Measurements from ENCODE around the gene CCRL2.

The CCRL2 gene

DNA sequence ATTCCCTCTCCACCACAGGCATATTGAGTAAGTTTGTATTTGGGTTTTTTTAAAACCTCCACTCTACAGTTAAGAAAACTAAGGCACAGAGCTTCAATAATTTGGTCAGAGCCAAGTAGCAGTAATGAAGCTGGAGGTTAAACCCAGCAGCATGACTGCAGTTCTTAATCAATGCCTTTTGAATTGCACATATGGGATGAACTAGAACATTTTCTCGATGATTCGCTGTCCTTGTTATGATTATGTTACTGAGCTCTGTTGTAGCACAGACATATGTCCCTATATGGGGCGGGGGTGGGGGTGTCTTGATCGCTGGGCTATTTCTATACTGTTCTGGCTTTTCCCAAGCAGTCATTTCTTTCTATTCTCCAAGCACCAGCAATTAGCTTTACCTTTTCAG is 37.9 kb upstream of the CCRL2 start:
- Histone ChIP-seq H3K36me3 (ENCODE audit: insufficient read depth, low read length) (no peaks in the 10 kb centered on the region), H3K4me3 (ENCODE audit: low read depth, low read length) (no peak overlapping the region), H3K27ac (ENCODE audit: low read depth, low read length) (no peak overlapping the region), H2AFZ (ENCODE audit: low read length, unreplicated experiment) (no peak overlapping the region), H3K27me3 (ENCODE audit: insufficient read depth, low read length) (peaks cover 85% of the 10 kb centered on the region), H3K4me1 (ENCODE audit: control insufficient read depth, insufficient read depth, low read length, unreplicated experiment) (no peaks in the 10 kb centered on the region), H3K79me2 (ENCODE audit: control insufficient read depth, insufficient read depth, low read length, unreplicated experiment) (no peaks in the 10 kb centered on the region)

GRCh38 chr3:46369675-46370132 is 37.4 kb upstream of the CCRL2 start:
- Histone ChIP-seq H3K36me3 (ENCODE audit: insufficient read depth, low read length) (no peaks in the 10 kb centered on the region), H2AFZ (ENCODE audit: low read length, unreplicated experiment) (no peak overlapping the region), H3K4me3 (ENCODE audit: low read depth, low read length) (no peak overlapping the region), H3K27ac (ENCODE audit: low read depth, low read length) (no peak overlapping the region), H3K79me2 (ENCODE audit: control insufficient read depth, insufficient read depth, low read length, unreplicated experiment) (no peaks in the 10 kb centered on the region), H3K27me3 (ENCODE audit: insufficient read depth, low read length) (peaks cover 86% of the 10 kb centered on the region), H3K4me1 (ENCODE audit: control insufficient read depth, insufficient read depth, low read length, unreplicated experiment) (no peaks in the 10 kb centered on the region)

- Histone ChIP-seq H3K36me3 (ENCODE audit: insufficient read depth, low read length) (no peaks in the 10 kb centered on the region), H3K4me1 (ENCODE audit: control insufficient read depth, insufficient read depth, low read length, unreplicated experiment) (no peaks in the 10 kb centered on the region), H3K27ac (ENCODE audit: low read depth, low read length) (no peak within 1 kb of the TSS), H2AFZ (ENCODE audit: low read length, unreplicated experiment) (no peak within 1 kb of the TSS), H3K27me3 (ENCODE audit: insufficient read depth, low read length) (peaks cover 87% of the 10 kb centered on the region), H3K79me2 (ENCODE audit: control insufficient read depth, insufficient read depth, low read length, unreplicated experiment) (no peaks in the 10 kb centered on the region), H3K4me3 (ENCODE audit: low read depth, low read length) (no peak within 1 kb of the TSS)
Measured at GRCh38 chr3:46370839-46371518, 36.1 kb upstream of the CCRL2 start, which contains the start of gene CCR5. Gene CCR5, plus strand, starts transcription at chr3:46370946. Its CDS starts 1,957 bp downstream, at chr3:46372903.

- Histone ChIP-seq H3K36me3 (ENCODE audit: insufficient read depth, low read length) (no peaks in the 10 kb centered on the region), H2AFZ (ENCODE audit: low read length, unreplicated experiment) (no peak overlapping the region), H3K27ac (ENCODE audit: low read depth, low read length) (no peak overlapping the region), H3K4me1 (ENCODE audit: control insufficient read depth, insufficient read depth, low read length, unreplicated experiment) (no peaks in the 10 kb centered on the region), H3K4me3 (ENCODE audit: low read depth, low read length) (no peak overlapping the region), H3K27me3 (ENCODE audit: insufficient read depth, low read length) (peaks cover 81% of the 10 kb centered on the region), H3K79me2 (ENCODE audit: control insufficient read depth, insufficient read depth, low read length, unreplicated experiment) (no peaks in the 10 kb centered on the region)
Measured at GRCh38 chr3:46371519-46372340, 35.3 kb upstream of the CCRL2 start.

DNA sequence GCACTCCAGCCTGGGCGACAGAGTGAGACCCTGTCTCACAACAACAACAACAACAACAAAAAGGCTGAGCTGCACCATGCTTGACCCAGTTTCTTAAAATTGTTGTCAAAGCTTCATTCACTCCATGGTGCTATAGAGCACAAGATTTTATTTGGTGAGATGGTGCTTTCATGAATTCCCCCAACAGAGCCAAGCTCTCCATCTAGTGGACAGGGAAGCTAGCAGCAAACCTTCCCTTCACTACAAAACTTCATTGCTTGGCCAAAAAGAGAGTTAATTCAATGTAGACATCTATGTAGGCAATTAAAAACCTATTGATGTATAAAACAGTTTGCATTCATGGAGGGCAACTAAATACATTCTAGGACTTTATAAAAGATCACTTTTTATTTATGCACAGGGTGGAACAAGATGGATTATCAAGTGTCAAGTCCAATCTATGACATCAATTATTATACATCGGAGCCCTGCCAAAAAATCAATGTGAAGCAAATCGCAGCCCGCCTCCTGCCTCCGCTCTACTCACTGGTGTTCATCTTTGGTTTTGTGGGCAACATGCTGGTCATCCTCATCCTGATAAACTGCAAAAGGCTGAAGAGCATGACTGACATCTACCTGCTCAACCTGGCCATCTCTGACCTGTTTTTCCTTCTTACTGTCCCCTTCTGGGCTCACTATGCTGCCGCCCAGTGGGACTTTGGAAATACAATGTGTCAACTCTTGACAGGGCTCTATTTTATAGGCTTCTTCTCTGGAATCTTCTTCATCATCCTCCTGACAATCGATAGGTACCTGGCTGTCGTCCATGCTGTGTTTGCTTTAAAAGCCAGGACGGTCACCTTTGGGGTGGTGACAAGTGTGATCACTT is 34.3 kb upstream of the CCRL2 start:
- Histone ChIP-seq H3K4me3 (ENCODE audit: low read depth, low read length) (no peak overlapping the region), H3K36me3 (ENCODE audit: insufficient read depth, low read length) (no peaks in the 10 kb centered on the region), H3K27me3 (ENCODE audit: insufficient read depth, low read length) (peaks cover 71% of the 10 kb centered on the region), H3K27ac (ENCODE audit: low read depth, low read length) (no peak overlapping the region), H3K79me2 (ENCODE audit: control insufficient read depth, insufficient read depth, low read length, unreplicated experiment) (no peaks in the 10 kb centered on the region), H2AFZ (ENCODE audit: low read length, unreplicated experiment) (no peak overlapping the region), H3K4me1 (ENCODE audit: control insufficient read depth, insufficient read depth, low read length, unreplicated experiment) (no peaks in the 10 kb centered on the region)

GRCh38 chr3:46374755-46375154 is 32.3 kb upstream of the CCRL2 start:
- Histone ChIP-seq H3K27me3 (ENCODE audit: insufficient read depth, low read length) (peaks cover 53% of the 10 kb centered on the region), H3K27ac (ENCODE audit: low read depth, low read length) (no peak overlapping the region), H3K4me3 (ENCODE audit: low read depth, low read length) (no peak overlapping the region), H3K36me3 (ENCODE audit: insufficient read depth, low read length) (no peaks in the 10 kb centered on the region), H2AFZ (ENCODE audit: low read length, unreplicated experiment) (no peak overlapping the region), H3K4me1 (ENCODE audit: control insufficient read depth, insufficient read depth, low read length, unreplicated experiment) (no peaks in the 10 kb centered on the region), H3K79me2 (ENCODE audit: control insufficient read depth, insufficient read depth, low read length, unreplicated experiment) (no peaks in the 10 kb centered on the region)

DNA sequence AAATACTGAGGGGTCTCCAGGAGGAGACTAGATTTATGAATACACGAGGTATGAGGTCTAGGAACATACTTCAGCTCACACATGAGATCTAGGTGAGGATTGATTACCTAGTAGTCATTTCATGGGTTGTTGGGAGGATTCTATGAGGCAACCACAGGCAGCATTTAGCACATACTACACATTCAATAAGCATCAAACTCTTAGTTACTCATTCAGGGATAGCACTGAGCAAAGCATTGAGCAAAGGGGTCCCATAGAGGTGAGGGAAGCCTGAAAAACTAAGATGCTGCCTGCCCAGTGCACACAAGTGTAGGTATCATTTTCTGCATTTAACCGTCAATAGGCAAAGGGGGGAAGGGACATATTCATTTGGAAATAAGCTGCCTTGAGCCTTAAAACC is 31.8 kb upstream of the CCRL2 start:
- no peaks in the 10 kb centered on the region for H3K79me2 ChIP-seq (ENCODE audit: control insufficient read depth, insufficient read depth, low read length, unreplicated experiment)
- H2AFZ ChIP-seq (ENCODE audit: low read length, unreplicated experiment): no peak overlapping the region
- no peaks in the 10 kb centered on the region for H3K36me3 ChIP-seq (ENCODE audit: insufficient read depth, low read length)
- peaks cover 49% of the 10 kb centered on the region for H3K27me3 ChIP-seq (ENCODE audit: insufficient read depth, low read length)
- H3K4me1 ChIP-seq (ENCODE audit: control insufficient read depth, insufficient read depth, low read length, unreplicated experiment): no peaks in the 10 kb centered on the region
- no peak overlapping the region for H3K4me3 ChIP-seq (ENCODE audit: low read depth, low read length)
- H3K27ac ChIP-seq (ENCODE audit: low read depth, low read length): no peak overlapping the region

- H3K4me3 ChIP-seq (ENCODE audit: low read depth, low read length): no peak overlapping the region
- no peaks in the 10 kb centered on the region for H3K79me2 ChIP-seq (ENCODE audit: control insufficient read depth, insufficient read depth, low read length, unreplicated experiment)
- no peaks in the 10 kb centered on the region for H3K36me3 ChIP-seq (ENCODE audit: insufficient read depth, low read length)
- H2AFZ ChIP-seq (ENCODE audit: low read length, unreplicated experiment): no peak overlapping the region
- H3K27ac ChIP-seq (ENCODE audit: low read depth, low read length): no peak overlapping the region
- H3K4me1 ChIP-seq (ENCODE audit: control insufficient read depth, insufficient read depth, low read length, unreplicated experiment): no peaks in the 10 kb centered on the region
- H3K27me3 ChIP-seq (ENCODE audit: insufficient read depth, low read length): peaks cover 43% of the 10 kb centered on the region
Measured at GRCh38 chr3:46375814-46376213, 31.2 kb upstream of the CCRL2 start.

DNA sequence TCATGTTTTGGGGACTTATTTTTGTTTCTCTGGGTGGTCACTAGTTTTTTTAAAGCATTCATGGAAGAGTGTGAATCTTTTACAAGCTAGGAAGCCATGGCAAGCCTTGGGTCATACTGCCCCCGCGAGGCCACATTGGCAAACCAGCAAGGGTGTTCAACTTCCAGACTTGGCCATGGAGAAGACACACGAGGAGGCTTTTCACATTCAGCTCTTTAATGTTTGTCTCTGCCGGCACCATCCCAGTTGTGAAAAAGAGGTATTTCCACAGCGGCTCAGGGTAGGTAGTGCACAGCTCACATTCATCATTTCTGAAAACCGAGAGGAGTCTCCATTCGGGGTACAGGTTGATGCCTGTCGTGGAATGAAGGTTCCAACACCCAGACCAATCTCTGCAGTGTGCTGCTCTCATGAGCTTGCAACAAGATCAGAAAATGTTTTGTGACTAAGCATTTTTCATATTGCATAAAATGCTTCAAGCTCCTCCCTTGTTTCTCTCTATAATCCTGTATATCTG is 28.6 kb upstream of the CCRL2 start:
- H2AFZ ChIP-seq (ENCODE audit: low read length, unreplicated experiment): no peak overlapping the region
- no peak overlapping the region for H3K27ac ChIP-seq (ENCODE audit: low read depth, low read length)
- H3K4me3 ChIP-seq (ENCODE audit: low read depth, low read length): no peak overlapping the region
- H3K27me3 ChIP-seq (ENCODE audit: insufficient read depth, low read length): peaks cover 34% of the 10 kb centered on the region
- no peaks in the 10 kb centered on the region for H3K36me3 ChIP-seq (ENCODE audit: insufficient read depth, low read length)
- no peaks in the 10 kb centered on the region for H3K4me1 ChIP-seq (ENCODE audit: control insufficient read depth, insufficient read depth, low read length, unreplicated experiment)
- no peaks in the 10 kb centered on the region for H3K79me2 ChIP-seq (ENCODE audit: control insufficient read depth, insufficient read depth, low read length, unreplicated experiment)

DNA sequence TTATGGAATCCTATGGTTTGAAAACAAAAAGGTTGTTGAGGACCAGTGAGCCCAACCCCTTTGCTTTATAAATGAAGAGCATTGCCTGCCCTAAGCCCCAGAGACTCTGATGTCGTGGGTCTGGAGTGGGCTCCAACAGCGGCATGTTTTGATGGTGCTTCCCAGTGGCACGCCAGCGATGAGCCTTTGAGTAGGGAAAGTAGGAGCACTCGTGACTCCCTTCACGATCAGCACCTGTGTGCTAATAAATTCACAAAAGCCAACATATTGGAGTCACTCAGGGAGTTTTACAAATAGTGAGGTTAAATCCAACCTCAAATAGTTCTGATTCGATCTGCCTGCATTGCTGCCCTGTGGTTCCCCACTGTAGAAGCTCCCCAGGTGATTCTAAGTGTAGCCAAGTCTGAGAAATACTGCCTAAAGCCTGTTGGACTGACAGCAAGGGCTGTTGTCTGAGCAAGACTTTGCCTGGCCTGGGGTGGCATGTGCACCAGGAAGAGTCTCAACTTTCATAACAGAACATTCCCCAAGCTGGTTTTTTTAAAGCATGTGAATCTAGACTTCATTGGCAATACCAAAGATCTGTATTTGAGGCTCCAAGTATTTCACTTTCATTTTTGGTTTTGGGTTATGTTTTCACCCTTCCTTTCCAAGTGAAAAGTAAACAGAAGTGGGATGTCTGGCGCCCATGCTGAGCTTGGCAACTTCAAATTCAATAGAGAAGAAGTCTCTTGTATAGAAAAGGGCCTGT is 26.4 kb upstream of the CCRL2 start:
- peak overlapping the region; percentile 27; the same call in 1 of the 2 replicates for H3K4me3 ChIP-seq (ENCODE audit: low read depth, low read length)
- no peak overlapping the region for H3K27ac ChIP-seq (ENCODE audit: low read depth, low read length)
- H3K36me3 ChIP-seq (ENCODE audit: insufficient read depth, low read length): no peaks in the 10 kb centered on the region
- peak overlapping the region; percentile 59 for H2AFZ ChIP-seq (ENCODE audit: low read length, unreplicated experiment)
- peaks cover 26% of the 10 kb centered on the region for H3K27me3 ChIP-seq (ENCODE audit: insufficient read depth, low read length)
- H3K79me2 ChIP-seq (ENCODE audit: control insufficient read depth, insufficient read depth, low read length, unreplicated experiment): no peaks in the 10 kb centered on the region
- no peaks in the 10 kb centered on the region for H3K4me1 ChIP-seq (ENCODE audit: control insufficient read depth, insufficient read depth, low read length, unreplicated experiment)

Measured in ACC112 (cell line).